GM10266 (cell line): ENCODE results near the gene NTSR1.

Experiments used
- DNase-seq: peaks from one replicate; pipeline ENCODE4 v3.0.0; 2012; ENCODE audit errors: extremely low spot score
- TF ChIP-seq, protein P1 (sequence below): IDR thresholded peaks from 2 replicates; pipeline ENCODE4 v1.5.1; 2012; ENCODE audit warnings: mild to moderate bottlenecking, low read depth; ENCODE audit not compliant: control insufficient read depth, insufficient read depth; ENCODE audit errors: missing control alignments

The NTSR1 gene

GRCh38 chr20:62779417-62779685, 70.7 kb downstream of the NTSR1 start:
- TF ChIP-seq, protein P1, sequence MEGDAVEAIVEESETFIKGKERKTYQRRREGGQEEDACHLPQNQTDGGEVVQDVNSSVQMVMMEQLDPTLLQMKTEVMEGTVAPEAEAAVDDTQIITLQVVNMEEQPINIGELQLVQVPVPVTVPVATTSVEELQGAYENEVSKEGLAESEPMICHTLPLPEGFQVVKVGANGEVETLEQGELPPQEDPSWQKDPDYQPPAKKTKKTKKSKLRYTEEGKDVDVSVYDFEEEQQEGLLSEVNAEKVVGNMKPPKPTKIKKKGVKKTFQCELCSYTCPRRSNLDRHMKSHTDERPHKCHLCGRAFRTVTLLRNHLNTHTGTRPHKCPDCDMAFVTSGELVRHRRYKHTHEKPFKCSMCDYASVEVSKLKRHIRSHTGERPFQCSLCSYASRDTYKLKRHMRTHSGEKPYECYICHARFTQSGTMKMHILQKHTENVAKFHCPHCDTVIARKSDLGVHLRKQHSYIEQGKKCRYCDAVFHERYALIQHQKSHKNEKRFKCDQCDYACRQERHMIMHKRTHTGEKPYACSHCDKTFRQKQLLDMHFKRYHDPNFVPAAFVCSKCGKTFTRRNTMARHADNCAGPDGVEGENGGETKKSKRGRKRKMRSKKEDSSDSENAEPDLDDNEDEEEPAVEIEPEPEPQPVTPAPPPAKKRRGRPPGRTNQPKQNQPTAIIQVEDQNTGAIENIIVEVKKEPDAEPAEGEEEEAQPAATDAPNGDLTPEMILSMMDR = no peak
- DNase-seq = no peak

GRCh38 chr20:62780204-62780603, 71.6 kb downstream of the NTSR1 start:
- TF ChIP-seq, protein P1 = no peak
- DNase-seq = no peak

GRCh38 chr20:62780696-62781095, 72.1 kb downstream of the NTSR1 start:
- DNase-seq = no peak
- TF ChIP-seq, protein P1 = no peak

DNA sequence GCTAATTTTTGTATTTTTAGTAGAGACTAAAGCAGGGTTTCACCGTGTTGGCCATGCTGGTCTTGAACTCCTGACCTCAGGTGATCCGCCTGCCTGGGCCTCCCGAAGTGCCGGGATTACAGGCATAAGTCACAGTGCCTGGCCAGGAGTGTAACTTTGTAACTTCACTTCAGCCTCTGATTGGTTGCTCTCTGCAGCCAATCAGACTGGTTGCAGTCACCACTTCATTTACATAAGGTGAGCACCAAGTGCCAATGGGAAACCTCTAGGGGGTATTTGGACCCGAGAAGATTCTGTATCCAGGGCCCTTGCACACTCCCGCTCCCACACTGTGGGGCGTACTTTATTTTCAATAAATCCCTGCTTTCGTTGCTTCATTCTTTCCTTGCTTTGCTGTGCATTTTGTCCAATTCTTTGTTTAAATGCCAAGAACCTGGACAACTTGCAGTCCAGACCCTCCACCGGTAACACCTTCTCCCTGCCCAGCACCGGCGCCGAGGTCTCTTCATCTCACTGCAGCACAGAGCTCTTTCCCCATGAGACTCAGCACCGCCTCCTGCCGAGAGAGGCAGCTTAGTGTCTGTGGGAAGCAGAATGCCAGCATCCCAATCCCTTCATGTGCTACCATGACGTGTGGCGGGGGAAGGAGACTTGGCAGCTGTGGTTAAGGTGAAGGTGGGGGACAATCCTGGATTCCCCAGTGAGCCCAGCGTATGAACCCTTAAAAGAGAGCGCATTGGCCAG, 73.7 kb downstream of the NTSR1 start:
- no peak for DNase-seq
- TF ChIP-seq, protein P1 = peak; percentile 27

DNA sequence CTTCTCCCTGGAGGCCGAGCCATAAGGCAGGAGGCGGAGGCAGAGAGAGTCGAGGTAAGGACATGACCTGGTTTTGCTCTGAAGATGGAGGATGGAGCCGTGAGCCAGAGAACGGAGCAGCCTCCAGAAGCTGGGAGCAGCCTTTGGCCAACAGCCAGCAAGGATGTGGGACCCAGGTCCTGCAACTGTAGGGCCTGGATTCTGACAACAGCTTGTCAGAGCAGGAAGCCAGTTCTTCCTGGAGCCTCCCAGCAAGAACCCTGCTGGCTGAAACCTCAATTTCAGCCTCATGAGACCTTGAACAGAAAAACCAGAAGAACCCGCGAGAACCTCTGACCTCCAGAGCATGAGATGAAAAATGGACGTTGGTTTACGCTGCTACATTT, 74.2 kb downstream of the NTSR1 start:
- DNase-seq = no peak
- TF ChIP-seq, protein P1 = no peak

DNA sequence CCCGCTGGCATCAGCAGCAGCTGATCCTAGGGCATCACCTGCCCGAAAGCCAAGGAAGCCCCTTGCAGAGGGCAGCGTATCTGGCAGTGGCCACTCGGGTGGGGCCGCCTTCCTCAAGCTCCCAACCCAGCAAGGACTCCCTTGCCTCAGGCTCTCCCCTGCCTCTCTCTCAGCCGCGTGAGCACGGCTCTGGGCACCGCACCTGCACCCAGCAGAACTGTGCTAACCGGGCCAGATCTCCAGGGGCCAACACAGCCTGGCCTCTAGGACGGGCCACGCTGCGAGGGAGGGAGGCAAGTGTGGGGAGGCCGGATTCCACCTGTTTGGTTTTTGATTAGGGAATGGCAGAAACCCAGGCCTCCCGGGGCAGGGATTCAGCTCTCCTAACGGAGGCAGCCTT, 75.9 kb downstream of the NTSR1 start:
- TF ChIP-seq, protein P1 = no peak
- no peak for DNase-seq

- TF ChIP-seq, protein P1 = no peak
- DNase-seq = no peak
Measured at GRCh38 chr20:62785393-62785792, 76.8 kb downstream of the NTSR1 start.
